SU-DHL-6 (cell line): ENCODE results near the gene TCP10L.

Source experiments
- H2AFZ ChIP-seq: fragments of 200-600 bp; sonication (generic); 2 replicates; pipeline ENCODE4 v1.6.1; 2014; ENCODE audit warnings: low read depth, mild to moderate bottlenecking, moderate library complexity, mixed read lengths, antibody characterized with exemption, low read length; ENCODE audit not compliant: severe bottlenecking
- H3F3A ChIP-seq: fragments of 200-600 bp; shearing (Covaris generic); 2 replicates; pipeline ENCODE4 v1.6.0; 2016; ENCODE audit warnings: antibody characterized with exemption, mild to moderate bottlenecking; ENCODE audit not compliant: insufficient read depth
- H3K27ac ChIP-seq: fragments of 200-600 bp; sonication (generic); 2 replicates; pipeline ENCODE4 v1.5.1; 2016; ENCODE audit warnings: low read depth, mild to moderate bottlenecking, low read length, moderate library complexity, mixed read lengths
- H3K27me3 ChIP-seq: fragments of 200-600 bp; sonication (generic), shearing (Covaris generic); 2 replicates; pipeline ENCODE4 v1.6.0; 2014; ENCODE audit warnings: mild to moderate bottlenecking, low read length
- H3K36me3 ChIP-seq: fragments of 200-600 bp; sonication (generic); 2 replicates; pipeline ENCODE4 v1.6.1; 2014; ENCODE audit warnings: mild to moderate bottlenecking, low read length, mixed read lengths
- H3K4me2 ChIP-seq: fragments of 300-600, 200-600 bp; shearing (Covaris generic), sonication (generic); 2 replicates; pipeline ENCODE4 v1.6.0; 2014; ENCODE audit warnings: low read length, low read depth, mild to moderate bottlenecking; ENCODE audit not compliant: poor library complexity, severe bottlenecking
- H3K4me3 ChIP-seq: fragments of 200-600 bp; sonication (generic); 2 replicates; pipeline ENCODE4 v1.5.1; 2014; ENCODE audit warnings: antibody characterized with exemption, low read length, mild to moderate bottlenecking, mixed read lengths; ENCODE audit not compliant: insufficient read depth, poor library complexity, severe bottlenecking
- H3K79me2 ChIP-seq: fragments of 200-600 bp; sonication (generic); 2 replicates; pipeline ENCODE4 v1.6.1; 2014; ENCODE audit warnings: mild to moderate bottlenecking, low read length, moderate library complexity; ENCODE audit not compliant: insufficient read depth
- H3K9ac ChIP-seq: fragments of 200-600 bp; sonication (generic); 2 replicates; pipeline ENCODE4 v1.7.0; 2014; ENCODE audit warnings: mild to moderate bottlenecking, low read length
- H3K9me2 ChIP-seq: fragments of 200-600 bp; sonication (generic); replicated peaks from 2 replicates; pipeline ENCODE4 v1.6.1; 2014; ENCODE audit warnings: low read length; ENCODE audit not compliant: insufficient read depth
- H3K9me3 ChIP-seq: fragments of 200-600 bp; sonication (generic); 2 replicates; pipeline ENCODE4 v1.6.1; 2014; ENCODE audit warnings: low read length, mixed read lengths; ENCODE audit not compliant: insufficient read depth
- H4K20me1 ChIP-seq: fragments of 200-600 bp; sonication (generic); 2 replicates; pipeline ENCODE4 v1.6.1; 2014; ENCODE audit warnings: low read depth, mild to moderate bottlenecking, antibody characterized with exemption, low read length, moderate library complexity, mixed read lengths
- EZH2phosphoT487 ChIP-seq: fragments of 200-600 bp; sonication (generic), shearing (Covaris generic); conservative IDR thresholded peaks from 2 replicates; pipeline ENCODE4 v1.6.1; 2018; ENCODE audit warnings: mild to moderate bottlenecking, antibody characterized with exemption, low read length, moderate library complexity, mixed read lengths
- TF ChIP-seq, protein P1 (sequence below): fragments of 200-600 bp; sonication (generic); IDR thresholded peaks from one replicate; pipeline ENCODE4 v1.5.1; 2017; ENCODE audit warnings: antibody characterized with exemption, mild to moderate bottlenecking, low read length, moderate library complexity; ENCODE audit not compliant: insufficient read depth, poor library complexity, severe bottlenecking

Gene TCP10L

DNA sequence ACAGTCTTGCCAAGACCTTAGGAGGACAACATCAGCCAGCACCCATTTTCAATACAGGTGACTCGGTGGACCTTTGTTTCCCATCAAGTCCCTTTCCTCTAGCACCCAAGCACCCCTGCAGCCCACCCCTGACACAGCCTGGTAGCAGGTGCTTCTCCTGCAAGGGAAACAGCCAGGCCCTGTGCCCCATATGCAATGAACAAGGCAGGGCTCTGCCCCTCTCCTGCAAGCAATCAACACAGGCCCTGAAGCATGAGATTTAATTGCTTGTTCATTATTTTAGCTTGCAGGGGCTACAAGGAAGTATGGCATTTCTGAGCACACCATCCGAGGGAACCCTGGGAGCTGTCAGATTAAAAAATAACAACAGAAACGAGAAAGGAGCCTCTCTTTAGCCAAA, 35.4 kb downstream of the TCP10L start:
- Histone ChIP-seq H3K9ac (no peak overlapping the region), H3K79me2 (no peaks in the 10 kb centered on the region), H3K9me3 (no peaks in the 10 kb centered on the region), H2AFZ (no peak overlapping the region), H3K27ac (no peak overlapping the region), H3K9me2 (no peaks in the 10 kb centered on the region), H3F3A (no peaks in the 10 kb centered on the region), H4K20me1 (no peaks in the 10 kb centered on the region), H3K36me3 (no peaks in the 10 kb centered on the region), H3K27me3 (no peaks in the 10 kb centered on the region), H3K4me2 (no peak overlapping the region), H3K4me3 (no peak overlapping the region)
- TF ChIP-seq EZH2phosphoT487 = no peak
- TF ChIP-seq, protein P1, sequence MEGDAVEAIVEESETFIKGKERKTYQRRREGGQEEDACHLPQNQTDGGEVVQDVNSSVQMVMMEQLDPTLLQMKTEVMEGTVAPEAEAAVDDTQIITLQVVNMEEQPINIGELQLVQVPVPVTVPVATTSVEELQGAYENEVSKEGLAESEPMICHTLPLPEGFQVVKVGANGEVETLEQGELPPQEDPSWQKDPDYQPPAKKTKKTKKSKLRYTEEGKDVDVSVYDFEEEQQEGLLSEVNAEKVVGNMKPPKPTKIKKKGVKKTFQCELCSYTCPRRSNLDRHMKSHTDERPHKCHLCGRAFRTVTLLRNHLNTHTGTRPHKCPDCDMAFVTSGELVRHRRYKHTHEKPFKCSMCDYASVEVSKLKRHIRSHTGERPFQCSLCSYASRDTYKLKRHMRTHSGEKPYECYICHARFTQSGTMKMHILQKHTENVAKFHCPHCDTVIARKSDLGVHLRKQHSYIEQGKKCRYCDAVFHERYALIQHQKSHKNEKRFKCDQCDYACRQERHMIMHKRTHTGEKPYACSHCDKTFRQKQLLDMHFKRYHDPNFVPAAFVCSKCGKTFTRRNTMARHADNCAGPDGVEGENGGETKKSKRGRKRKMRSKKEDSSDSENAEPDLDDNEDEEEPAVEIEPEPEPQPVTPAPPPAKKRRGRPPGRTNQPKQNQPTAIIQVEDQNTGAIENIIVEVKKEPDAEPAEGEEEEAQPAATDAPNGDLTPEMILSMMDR = no peak

DNA sequence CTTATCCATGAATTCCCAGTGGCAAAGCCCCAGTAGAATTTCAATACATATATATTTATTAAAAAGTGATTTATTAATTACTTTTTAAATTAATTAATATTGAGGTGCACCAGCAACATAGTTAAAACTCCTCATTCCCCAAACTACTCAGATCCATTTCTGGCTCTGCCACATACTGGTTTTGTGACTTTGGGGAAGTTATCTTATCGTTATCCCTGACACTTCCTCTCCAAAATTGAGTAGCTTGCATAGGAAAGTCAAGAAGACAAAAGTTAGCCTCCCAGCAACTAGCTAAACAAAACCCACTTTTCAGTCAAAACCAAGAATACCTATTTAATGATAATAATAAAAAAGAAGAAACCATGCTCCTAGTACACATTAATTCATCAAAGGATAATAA, 35.9 kb downstream of the TCP10L start:
- Histone ChIP-seq H3F3A (no peaks in the 10 kb centered on the region), H2AFZ (no peak overlapping the region), H4K20me1 (no peaks in the 10 kb centered on the region), H3K27me3 (no peaks in the 10 kb centered on the region), H3K27ac (no peak overlapping the region), H3K79me2 (no peaks in the 10 kb centered on the region), H3K9me2 (no peaks in the 10 kb centered on the region), H3K9ac (no peak overlapping the region), H3K4me2 (no peak overlapping the region), H3K9me3 (no peaks in the 10 kb centered on the region), H3K36me3 (no peaks in the 10 kb centered on the region), H3K4me3 (no peak overlapping the region)
- TF ChIP-seq EZH2phosphoT487 = no peak
- TF ChIP-seq, protein P1 = no peak

DNA sequence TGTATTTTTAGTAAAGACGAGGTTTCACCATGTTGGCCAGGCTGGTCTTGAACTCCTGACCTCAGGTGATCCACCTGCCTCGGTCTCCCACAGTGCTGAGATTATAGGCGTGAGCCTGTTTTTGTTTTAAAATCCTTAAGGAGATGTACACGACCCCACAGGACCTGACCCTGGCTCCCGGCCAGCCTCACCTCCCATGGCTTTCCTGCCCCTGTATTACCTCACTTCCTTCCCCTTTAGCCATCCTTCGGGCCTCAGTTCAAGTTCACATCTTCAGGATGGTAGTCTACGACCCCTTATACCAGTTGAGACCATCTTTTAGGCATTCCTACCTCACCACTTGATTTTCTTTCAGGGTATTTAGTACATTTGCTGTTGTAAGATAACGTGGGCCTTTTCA, 36.3 kb downstream of the TCP10L start:
- Histone ChIP-seq H3F3A (no peaks in the 10 kb centered on the region), H2AFZ (no peak overlapping the region), H3K4me2 (no peak overlapping the region), H4K20me1 (no peaks in the 10 kb centered on the region), H3K9me2 (no peaks in the 10 kb centered on the region), H3K79me2 (no peaks in the 10 kb centered on the region), H3K4me3 (no peak overlapping the region), H3K9me3 (no peaks in the 10 kb centered on the region), H3K9ac (no peak overlapping the region), H3K36me3 (no peaks in the 10 kb centered on the region), H3K27me3 (no peaks in the 10 kb centered on the region), H3K27ac (no peak overlapping the region)
- TF ChIP-seq, protein P1 = no peak
- no peak for TF ChIP-seq EZH2phosphoT487
